ENCODE measurements around the gene CFAP54.

The CFAP54 gene

GRCh38 chr12:96749999-96750398, 260.6 kb downstream of the CFAP54 start:
- no peak for DNase-seq (ENCODE audit: low read depth, low spot score)
- ChIA-PET POLR2A (no interaction called here), CTCF (no interaction called here)
- TF ChIP-seq CTCF (IDR thresholded peaks at IDR 0.05; ENCODE audit: insufficient read depth, low read length, missing control alignments), result no peak
- no peak overlapping the region for H3K4me3 ChIP-seq (ENCODE audit: low read depth, low read length)

- POLR2A ChIA-PET, result no interaction called here
- H3K4me3 ChIP-seq (ENCODE audit: low read depth, low read length), result no peak overlapping the region
- TF ChIP-seq CTCF (IDR thresholded peaks at IDR 0.05; ENCODE audit: insufficient read depth, low read length, missing control alignments), result no peak
- CTCF ChIA-PET, result no interaction called here
- no peak for DNase-seq (ENCODE audit: low read depth, low spot score)
These were observed 262.2 kb downstream of the CFAP54 start for GRCh38 chr12:96751626-96752025.

GRCh38 chr12:96752211-96752610, 262.8 kb downstream of the CFAP54 start:
- no peak overlapping the region for H3K4me3 ChIP-seq (ENCODE audit: low read depth, low read length)
- ChIA-PET CTCF (no interaction called here), POLR2A (no interaction called here)
- TF ChIP-seq CTCF (IDR thresholded peaks at IDR 0.05; ENCODE audit: insufficient read depth, low read length, missing control alignments), result no peak
- no peak for DNase-seq (ENCODE audit: low read depth, low spot score)

- no peak overlapping the region for H3K4me3 ChIP-seq (ENCODE audit: low read depth, low read length)
- TF ChIP-seq CTCF (IDR thresholded peaks at IDR 0.05; ENCODE audit: insufficient read depth, low read length, missing control alignments), result peak; percentile 34
- POLR2A ChIA-PET, result interaction anchor here (0.6 kb wide), 1 partner anchor 552 kb away, joined by 3 read pairs; no protein-coding TSS in a partner anchor
- CTCF ChIA-PET, result interaction anchor here (1.4 to 1.6 kb wide), 2 partner anchors 218 to 543 kb away, joined by 5 to 7 read pairs; no protein-coding TSS in a partner anchor
- no peak for DNase-seq (ENCODE audit: low read depth, low spot score)
These were observed 276.9 kb downstream of the CFAP54 start for GRCh38 chr12:96766232-96766631.

GRCh38 chr12:96769400-96769799, 280.0 kb downstream of the CFAP54 start:
- no peak for DNase-seq (ENCODE audit: low read depth, low spot score)
- ChIA-PET POLR2A (no interaction called here), CTCF (interaction anchor here (1.6 kb wide), 1 partner anchor 217 kb away, joined by 4 read pairs; no protein-coding TSS in a partner anchor)
- no peak overlapping the region for H3K4me3 ChIP-seq (ENCODE audit: low read depth, low read length)
- TF ChIP-seq CTCF (IDR thresholded peaks at IDR 0.05; ENCODE audit: insufficient read depth, low read length, missing control alignments), result no peak

- H3K4me3 ChIP-seq (ENCODE audit: low read depth, low read length), result no peak overlapping the region
- no peak for DNase-seq (ENCODE audit: low read depth, low spot score)
- CTCF ChIA-PET, result no interaction called here
- POLR2A ChIA-PET, result no interaction called here
- no peak for TF ChIP-seq CTCF (IDR thresholded peaks at IDR 0.05; ENCODE audit: insufficient read depth, low read length, missing control alignments)
These were observed 281.1 kb downstream of the CFAP54 start for GRCh38 chr12:96770219-96771102.
